ENCODE measurements around the gene NOC2L. TPM values are rescaled to one million over a fixed set of nuclear protein-coding genes. Genes with fewer than 3 reads are reported as not detected.

Gene NOC2L
- total RNA-seq, 1 experiment from 2014 or later, result 123 TPM

DNA sequence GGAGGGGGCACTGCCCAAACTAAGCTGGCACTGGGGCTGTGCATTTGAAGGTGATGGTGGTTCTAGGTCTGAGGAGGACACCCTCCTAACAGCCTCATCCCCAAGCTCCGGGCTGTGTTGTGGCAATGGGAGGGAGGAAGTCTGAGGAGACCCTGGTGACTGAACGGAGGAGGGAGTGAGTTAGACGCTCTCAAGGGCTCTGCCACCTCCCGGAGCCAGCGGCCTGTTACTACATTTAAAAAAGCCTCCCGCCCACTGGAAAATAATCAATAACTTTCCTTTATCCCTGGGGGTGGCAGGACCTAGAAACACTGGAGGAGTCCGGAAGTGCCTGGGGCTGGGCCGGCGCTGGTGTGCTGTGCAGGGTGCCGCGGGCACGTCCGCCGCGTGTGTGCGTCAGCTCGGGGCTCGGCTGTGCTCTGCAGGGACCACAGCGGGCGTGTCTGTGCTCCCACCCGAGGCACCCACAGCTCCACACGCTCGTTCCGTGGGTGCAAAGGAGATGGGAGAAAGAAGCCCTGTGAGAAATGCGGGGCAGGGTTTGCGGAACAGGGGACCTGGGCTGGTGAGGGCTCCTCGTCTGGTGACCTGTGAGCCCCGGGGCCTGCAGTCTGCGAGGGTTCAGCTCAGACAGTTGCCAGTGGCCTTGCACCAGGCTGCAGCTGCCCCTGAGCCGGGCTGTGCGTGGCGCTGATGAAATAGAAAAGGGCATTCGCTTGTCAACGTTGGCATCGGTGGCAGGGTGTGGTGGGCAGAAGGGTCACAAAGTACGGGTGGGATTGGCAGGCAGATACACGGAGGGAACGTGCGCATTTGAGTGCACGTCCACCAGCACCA is 30.0 kb downstream of the NOC2L start:
- in situ Hi-C loops (cut with HindIII; ENCODE audit: low pct_unique_long_range_greater_than_20kb, low sequenced_read_pairs), result no loop called here
- no peak for DNase-seq (ENCODE audit: low read depth, low spot score)

DNA sequence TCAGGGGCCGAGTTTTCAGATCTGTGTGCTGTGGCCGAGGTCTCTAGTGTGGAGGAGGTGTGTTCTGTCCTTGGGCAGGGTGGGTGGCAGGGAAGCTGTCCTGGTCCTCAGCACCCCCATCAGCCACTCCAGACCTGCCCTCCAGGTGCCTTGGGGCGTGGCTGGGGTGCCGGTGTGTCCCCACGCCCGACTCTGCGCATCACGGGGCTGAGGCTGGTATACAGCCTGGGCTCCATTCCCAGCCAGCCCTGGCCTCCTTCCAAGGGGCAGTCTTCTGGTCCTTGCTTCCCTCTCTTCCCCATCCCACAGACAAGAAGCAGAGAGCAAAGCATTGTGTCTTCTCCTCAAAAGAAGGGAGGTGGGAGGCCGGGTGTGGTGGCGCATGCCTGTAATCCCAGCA is 31.3 kb downstream of the NOC2L start:
- in situ Hi-C loops (cut with HindIII; ENCODE audit: low pct_unique_long_range_greater_than_20kb, low sequenced_read_pairs), result no loop called here
- DNase-seq (ENCODE audit: low read depth, low spot score), result no peak

DNA sequence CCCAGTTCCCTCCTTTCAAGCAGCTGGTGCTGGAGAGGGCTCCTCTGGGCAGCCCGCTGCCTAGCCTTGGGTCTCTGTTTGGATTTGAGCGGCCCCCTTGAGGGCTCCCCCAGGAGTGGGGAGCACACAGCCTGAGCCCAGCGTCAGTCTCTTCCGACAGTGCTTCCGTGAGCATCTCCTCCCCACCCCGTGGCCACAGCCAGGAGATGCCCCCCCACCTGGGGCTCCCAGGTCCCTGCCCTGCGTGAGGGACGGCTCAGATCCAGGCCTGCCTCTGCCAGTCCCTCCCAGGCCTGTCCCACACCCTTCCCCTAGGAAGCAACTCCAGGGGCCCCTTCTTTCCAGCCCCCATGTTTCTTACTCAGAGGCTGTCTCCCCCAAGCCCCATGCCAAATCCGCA is 31.8 kb downstream of the NOC2L start:
- in situ Hi-C loops (cut with HindIII; ENCODE audit: low pct_unique_long_range_greater_than_20kb, low sequenced_read_pairs), result no loop called here
- no peak for DNase-seq (ENCODE audit: low read depth, low spot score)

DNA sequence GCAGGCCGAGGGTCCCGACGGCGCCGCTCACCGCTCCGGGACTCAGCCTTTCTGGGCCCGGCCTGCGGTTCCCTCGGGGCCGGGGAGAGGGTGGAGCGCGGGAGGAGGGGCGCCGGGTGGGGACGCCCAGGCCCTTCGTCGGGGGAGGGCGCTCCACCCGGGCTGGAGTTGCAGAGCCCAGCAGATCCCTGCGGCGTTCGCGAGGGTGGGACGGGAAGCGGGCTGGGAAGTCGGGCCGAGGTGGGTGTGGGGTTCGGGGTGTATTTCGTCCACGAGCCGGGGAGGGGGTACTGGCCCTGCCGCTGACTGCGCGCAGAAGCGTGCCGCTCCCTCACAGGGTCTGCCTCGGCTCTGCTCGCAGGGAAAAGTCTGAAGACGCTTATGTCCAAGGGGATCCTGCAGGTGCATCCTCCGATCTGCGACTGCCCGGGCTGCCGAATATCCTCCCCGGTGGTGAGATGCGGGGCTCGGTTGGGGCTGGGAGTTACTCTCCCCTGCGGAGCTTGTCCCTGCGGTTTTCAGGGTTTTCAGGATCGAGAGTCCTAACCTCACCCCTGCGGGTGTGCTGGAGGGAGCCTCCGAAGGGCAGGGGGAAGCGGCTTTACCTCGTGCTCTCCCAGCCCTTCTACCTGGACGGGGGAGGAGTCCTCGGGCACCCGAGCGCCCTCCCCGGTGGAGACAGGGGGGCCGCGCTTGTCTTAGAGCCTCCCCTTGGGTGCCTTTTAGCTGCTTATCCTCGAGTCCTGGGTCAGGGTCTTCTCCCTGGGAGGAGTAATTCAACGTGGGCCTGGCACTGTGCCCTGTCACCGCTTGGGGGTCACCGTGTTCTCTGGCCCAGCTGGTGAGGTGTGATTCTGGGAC is 33.3 kb downstream of the NOC2L start:
- no peak for DNase-seq (ENCODE audit: low read depth, low spot score)
- in situ Hi-C loops (cut with HindIII; ENCODE audit: low pct_unique_long_range_greater_than_20kb, low sequenced_read_pairs), result no loop called here

DNA sequence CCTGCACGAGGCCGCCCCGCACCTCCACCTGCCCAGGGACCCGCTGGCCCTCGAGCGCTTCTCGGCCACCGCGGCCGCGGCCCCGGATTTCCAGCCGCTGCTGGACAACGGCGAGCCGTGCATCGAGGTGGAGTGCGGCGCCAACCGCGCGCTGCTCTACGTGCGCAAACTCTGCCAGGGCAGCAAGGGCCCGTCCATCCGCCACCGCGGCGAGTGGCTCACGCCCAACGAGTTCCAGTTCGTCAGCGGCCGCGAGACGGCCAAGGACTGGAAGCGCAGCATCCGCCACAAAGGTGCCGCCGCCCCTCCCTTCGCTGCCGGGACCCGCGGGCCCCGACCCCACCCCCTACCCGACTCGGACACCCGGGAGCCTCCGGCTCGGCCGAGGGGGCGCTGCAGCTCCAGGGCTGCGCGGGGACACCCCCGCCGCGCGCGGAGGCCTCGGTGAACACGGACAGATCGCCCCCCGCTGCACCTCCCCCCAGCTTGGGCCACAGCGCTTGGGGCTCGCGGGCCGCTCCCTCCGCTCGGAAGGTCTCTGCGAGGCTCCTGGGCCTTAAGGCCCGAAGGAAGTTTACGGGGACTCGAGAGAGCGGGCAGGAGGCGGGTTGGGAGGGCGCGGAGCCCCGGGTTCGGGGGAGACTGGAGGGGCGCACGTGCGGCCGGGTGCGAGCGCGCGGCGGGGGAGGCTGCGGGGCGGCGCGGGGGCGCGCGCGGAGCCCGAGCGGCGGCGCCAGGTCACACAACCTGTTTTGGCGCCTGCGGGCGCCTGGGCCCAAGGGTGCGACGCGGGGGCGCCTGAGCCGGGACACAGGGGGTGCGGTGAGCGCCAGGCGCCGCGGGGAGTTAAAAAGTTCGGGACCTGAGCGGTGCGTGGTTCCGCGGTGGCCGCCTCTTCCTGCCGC is 34.1 kb downstream of the NOC2L start:
- DNase-seq (ENCODE audit: low read depth, low spot score), result no peak
- in situ Hi-C loops (cut with HindIII; ENCODE audit: low pct_unique_long_range_greater_than_20kb, low sequenced_read_pairs), result no loop called here

DNA sequence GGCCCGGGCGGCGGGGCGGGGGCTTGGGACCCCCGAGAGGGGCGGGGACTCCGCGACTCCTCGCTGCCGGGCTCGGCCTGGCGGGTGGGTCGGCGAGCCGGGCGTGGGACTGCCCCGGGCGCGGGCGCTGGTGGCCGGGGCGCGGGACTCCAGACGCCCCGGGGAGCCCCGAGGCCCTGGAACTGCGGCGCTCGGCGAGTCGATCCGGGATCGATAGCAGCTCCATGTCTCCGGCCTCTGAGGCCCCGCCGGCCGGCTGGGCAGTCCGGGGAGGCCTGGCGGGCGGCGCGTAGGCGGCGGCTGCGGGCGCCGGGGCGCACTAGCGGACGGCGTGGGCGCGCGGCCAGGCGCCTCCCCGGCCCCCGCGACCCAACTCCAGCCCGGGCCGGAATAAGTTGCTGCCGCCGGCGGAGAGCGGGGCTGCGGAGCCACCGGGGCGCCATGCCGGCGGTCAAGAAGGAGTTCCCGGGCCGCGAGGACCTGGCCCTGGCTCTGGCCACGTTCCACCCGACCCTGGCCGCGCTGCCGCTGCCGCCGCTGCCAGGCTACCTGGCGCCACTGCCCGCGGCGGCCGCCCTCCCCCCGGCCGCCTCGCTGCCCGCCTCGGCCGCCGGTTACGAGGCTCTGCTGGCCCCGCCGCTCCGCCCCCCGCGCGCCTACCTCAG is 34.9 kb downstream of the NOC2L start:
- DNase-seq (ENCODE audit: low read depth, low spot score), result no peak
- in situ Hi-C loops (cut with HindIII; ENCODE audit: low pct_unique_long_range_greater_than_20kb, low sequenced_read_pairs), result no loop called here

DNA sequence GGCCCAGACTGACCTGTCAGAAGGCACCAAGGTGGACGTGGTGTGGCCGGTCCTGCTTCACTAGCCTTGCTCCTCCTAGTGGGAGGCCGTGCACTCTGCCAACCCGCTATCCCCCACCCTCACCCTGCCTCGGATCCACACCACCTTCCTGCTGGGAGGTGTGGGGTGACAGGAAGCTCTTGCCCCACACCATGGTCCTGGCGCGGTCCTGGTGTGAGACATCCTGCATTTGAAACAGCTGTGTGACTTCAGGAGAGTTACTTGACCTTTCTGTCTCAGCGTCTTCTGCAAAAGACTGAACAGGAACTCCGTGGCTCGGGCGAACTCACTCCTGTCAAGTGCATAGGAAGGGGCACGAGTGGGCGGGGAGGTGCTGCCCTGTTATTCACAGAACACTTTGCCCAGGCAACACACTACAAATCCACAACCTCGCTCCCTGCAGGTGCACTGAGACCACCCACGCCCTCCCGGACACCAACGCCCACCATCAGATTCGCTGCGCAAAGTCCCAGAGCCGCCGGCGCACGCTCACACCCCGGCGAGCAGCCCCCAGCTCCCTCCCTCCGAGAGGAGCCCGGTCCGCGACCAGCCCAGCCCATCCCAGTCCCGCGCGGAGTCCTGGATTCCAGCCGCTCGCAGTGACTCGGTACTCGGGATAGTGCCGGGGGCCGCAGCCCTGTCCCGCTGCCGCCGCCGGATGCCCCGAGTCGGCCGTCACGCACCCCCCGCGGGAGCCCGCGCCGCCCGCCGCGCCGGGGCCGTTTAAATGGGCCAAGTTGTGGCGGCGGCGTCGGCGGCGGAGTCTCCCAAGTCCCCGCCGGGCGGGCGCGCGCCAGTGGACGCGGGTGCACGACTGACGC is 35.7 kb downstream of the NOC2L start, which contains the start of gene SAMD11:
Gene SAMD11, plus strand, starts transcription at position 793 of the 860 bp plus-strand sequence. CDS start 509 bp downstream, outside the sequence.
- in situ Hi-C loops (cut with HindIII; ENCODE audit: low pct_unique_long_range_greater_than_20kb, low sequenced_read_pairs), result no loop called here
- DNase-seq (ENCODE audit: low read depth, low spot score), result peak; percentile 44

DNA sequence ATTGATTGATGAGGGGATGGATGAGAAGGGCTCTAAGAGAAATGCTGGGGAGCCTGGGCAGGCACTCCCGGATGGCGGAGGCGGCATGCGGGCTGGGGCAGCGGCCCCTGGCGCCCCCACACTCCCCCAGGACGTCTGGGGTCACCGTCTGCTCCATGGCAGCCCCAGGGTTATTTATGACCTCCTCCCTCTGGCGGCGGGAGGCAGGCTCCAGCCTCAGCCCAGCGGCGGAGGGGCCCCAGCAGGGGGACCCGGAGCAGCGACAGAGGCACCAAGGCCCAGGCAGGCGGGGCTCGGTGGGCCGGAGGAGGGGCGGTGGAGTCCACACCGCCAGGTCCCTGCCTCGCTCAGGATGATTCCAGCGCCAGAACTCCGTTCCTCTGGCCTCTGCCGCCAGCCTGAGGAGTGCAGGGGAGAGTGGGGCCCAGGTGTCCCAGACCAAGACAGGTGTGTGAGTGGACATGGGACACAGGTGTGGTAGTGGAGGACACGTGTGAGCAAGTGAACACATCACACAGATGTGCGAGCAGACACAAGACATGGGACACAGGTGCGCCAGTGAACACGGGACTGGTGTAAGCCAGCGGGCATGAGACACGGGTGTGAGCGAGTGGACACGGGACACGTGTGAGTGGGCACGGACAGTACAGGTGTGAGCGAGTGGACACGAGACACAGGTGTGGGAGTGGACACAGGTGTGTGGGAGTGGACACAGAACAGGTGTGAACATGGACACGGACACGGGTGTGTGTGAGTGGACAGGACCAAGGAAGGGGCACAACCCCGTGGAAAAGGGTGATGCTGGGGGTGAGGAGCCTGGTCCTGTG is 37.8 kb downstream of the NOC2L start:
- DNase-seq (ENCODE audit: low read depth, low spot score), result peak; percentile 50
- in situ Hi-C loops (cut with HindIII; ENCODE audit: low pct_unique_long_range_greater_than_20kb, low sequenced_read_pairs), result no loop called here

DNA sequence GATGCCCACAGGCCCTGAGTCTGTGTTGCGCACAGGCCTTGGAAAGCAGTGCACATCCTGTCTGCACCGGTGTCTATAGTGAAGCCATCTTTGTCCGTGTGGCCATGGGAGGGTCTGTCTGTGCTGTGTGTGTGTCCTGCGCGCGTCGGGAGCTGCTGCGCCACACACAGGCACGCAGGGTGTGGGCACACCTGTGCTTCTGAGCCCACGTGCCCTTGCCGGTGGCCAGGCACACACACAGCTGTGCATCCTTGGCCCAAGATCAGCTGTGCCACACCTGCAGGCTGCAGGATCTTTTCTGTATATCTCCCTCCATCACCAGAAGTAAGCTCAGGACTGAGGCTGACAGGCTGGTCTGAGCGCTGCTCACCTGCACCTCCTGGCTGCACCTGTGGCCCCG is 38.5 kb downstream of the NOC2L start:
- in situ Hi-C loops (cut with HindIII; ENCODE audit: low pct_unique_long_range_greater_than_20kb, low sequenced_read_pairs), result no loop called here
- no peak for DNase-seq (ENCODE audit: low read depth, low spot score)

DNA sequence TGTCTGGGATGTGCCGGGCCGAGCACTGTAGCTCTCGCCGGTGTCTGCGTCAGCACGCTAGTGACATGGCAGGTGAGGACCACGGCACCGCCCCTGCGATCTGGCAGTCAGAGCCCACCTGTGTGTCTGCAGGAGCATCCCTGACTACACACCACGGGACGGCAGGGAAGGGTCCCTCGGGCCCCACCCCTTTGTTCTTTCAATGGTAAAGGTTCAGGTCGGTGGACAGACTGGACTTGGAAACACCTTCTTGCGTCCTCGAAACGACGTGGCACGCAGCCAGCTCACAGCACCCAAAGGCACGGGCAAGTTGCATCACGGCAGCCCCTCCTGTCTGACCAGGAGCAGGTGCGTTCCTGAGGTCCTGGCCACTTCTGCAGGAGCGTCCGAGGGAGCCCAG is 39.0 kb downstream of the NOC2L start:
- in situ Hi-C loops (cut with HindIII; ENCODE audit: low pct_unique_long_range_greater_than_20kb, low sequenced_read_pairs), result no loop called here
- DNase-seq (ENCODE audit: low read depth, low spot score), result no peak

DNA sequence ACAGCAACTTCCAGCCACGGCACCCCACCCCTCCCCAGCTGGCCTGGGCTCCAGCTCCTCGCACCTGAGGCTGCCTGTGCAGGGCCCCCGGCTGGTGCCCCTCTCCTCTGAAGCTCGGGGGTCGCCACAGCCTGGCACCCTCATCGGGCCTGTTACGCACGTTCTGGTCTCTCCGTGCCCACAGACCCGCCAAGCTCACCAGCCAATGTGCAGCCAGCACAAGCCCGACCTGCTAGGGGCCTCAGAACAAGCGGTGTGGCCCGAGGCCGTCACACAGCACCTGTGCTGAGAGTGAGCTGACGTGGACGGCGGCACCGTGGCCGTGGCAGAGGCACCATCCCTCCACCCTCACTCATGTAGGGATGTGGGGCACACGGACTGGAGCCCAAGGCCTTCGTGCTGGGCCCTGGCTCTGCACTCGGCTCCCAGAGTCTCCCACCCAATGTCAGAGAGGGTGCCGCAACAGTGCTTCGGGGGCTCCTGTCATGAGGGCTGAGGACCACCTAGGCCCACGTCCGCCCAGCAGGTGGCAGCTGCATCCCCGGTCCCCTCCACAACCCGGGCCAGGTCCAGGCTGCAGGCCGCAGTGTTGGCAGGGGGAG is 39.7 kb downstream of the NOC2L start:
- in situ Hi-C loops (cut with HindIII; ENCODE audit: low pct_unique_long_range_greater_than_20kb, low sequenced_read_pairs), result no loop called here

DNA sequence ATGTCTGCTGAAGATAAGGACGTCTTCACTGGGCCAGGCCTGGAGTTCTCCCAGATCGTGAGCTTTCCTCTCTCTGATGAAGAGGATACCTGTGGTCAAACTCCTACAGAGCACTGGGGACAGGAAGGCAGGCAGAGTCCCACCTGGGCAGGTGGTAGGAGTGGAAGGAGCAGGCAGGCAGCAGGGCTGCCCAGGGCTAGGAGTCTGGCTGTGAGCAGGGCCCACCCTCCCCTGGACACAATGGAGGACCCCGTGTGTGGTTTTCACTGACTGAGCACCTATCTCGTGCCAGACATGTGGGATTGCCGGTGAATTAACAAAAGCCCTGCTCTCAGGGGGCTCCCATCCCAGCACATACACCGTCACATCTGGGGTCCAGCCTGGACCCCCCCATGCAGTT is 40.2 kb downstream of the NOC2L start:
- in situ Hi-C loops (cut with HindIII; ENCODE audit: low pct_unique_long_range_greater_than_20kb, low sequenced_read_pairs), result no loop called here
- no peak for DNase-seq (ENCODE audit: low read depth, low spot score)

More for the DNA sequence above, 39.7 kb downstream of the NOC2L start:
- no peak for DNase-seq (ENCODE audit: low read depth, low spot score)

DNA sequence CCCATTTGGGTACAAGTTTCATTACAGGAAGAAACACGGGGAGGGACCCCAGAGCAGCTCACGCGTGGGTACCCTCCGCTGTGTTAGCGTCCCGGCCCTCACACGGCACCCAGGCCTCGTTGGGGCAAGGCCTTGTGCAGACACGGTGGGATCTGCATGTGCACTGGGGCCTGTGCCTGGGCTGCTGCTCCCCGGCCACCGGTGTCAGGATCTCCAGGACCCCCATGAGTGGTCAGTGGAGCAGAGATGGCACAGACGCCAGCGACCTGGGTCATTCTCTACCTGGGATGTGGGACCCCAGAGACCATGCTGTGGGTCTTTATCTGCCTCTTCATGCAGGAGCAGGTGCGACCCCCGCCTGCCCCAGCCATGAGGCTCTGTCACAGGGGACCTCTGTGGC is 40.7 kb downstream of the NOC2L start:
- no peak for DNase-seq (ENCODE audit: low read depth, low spot score)
- in situ Hi-C loops (cut with HindIII; ENCODE audit: low pct_unique_long_range_greater_than_20kb, low sequenced_read_pairs), result no loop called here

DNA sequence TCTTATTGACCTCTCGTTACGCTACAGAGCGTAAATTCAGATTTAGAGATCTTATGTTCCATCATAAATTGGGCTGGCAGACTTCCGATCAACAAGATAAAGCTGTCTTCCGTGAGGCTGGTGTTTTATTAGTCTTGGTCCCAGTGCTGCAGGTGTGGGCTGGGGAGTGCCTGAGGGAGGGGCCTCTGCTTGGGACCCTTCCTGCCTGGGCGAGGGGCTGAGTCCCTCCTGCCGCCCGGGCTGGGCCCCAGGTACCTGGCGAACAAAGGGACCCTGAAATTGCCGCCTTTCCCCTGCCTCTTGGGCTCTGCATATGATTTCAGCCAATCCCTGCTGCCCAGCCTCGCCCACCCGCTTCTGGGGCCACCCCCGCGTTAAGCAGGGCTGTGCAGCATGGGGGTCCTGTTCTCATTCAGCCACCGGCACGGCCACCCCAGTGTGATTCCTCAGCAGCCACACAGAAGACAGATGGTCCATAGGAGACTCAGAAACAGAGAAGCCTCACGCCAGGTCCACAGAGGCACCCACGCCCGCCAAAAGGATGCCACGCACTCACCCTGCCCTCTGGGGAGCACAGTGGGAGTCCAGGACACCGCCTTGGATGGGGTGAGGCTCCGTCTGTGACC is 41.5 kb downstream of the NOC2L start:
- no peak for DNase-seq (ENCODE audit: low read depth, low spot score)
- in situ Hi-C loops (cut with HindIII; ENCODE audit: low pct_unique_long_range_greater_than_20kb, low sequenced_read_pairs), result no loop called here

DNA sequence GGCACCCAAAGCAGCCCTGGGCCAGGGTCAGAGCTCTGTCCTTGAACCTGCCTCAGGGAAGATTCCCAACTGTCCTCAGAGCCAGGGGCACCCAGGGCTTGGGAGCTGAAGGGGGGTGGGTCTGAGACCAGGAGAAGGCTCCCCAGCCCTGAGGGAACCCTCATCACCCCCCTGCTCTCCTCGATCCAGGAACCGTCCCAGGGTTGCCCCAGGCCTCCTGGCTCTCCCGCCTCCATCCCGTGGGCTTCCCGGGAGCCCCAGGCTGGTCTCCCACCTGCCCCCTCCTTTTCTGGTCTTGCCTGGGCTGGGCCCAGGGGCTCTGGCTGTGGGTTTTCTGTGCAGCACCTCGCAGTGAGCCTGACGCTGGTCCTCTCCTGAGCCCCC is 42.0 kb downstream of the NOC2L start:
- in situ Hi-C loops (cut with HindIII; ENCODE audit: low pct_unique_long_range_greater_than_20kb, low sequenced_read_pairs), result no loop called here

More for the DNA sequence above, 42.0 kb downstream of the NOC2L start:
- DNase-seq (ENCODE audit: low read depth, low spot score), result no peak
